Epithelial cell of proximal tubule (primary cell): ENCODE results near the gene USP46. TPM values are rescaled to one million over a fixed set of nuclear protein-coding genes. Genes with fewer than 3 reads are reported as not detected.

Experiments used
- DNase-seq: peaks from one replicate; pipeline ENCODE4 v3.0.0-alpha.2; 2011; ENCODE audit warnings: low read depth
- H3K4me3 ChIP-seq: 2 replicates; pipeline ENCODE4 v1.5.1; 2011; ENCODE audit warnings: low read depth, mild to moderate bottlenecking, low read length
- CTCF ChIP-seq: conservative IDR thresholded peaks from 2 replicates; pipeline ENCODE4 v1.5.1; 2012; ENCODE audit warnings: low read depth, mild to moderate bottlenecking, low read length
- total RNA-seq: library from RNA; depleted of rRNA; stranded (reverse); fragments of >200 nt; gene quantifications from 2 replicates; pipeline ENCODE4 v1.2.3, GENCODE V29; 2015

Gene USP46
- total RNA-seq, 1 donor from 2014 or later: 8.5 TPM

GRCh38 chr4:52687696-52688095, 28.6 kb upstream of the USP46 start:
- H3K4me3 ChIP-seq: no peak overlapping the region
- TF ChIP-seq CTCF: no peak
- no peak for DNase-seq

GRCh38 chr4:52685316-52685715, 26.2 kb upstream of the USP46 start:
- TF ChIP-seq CTCF: no peak

GRCh38 chr4:52684896-52685295, 25.8 kb upstream of the USP46 start:
- no peak for TF ChIP-seq CTCF
- no peak overlapping the region for H3K4me3 ChIP-seq
- no peak for DNase-seq

More at GRCh38 chr4:52685316-52685715, 26.2 kb upstream of the USP46 start:
- no peak for DNase-seq
- H3K4me3 ChIP-seq: no peak overlapping the region

- no peak for TF ChIP-seq CTCF
- no peak for DNase-seq
- H3K4me3 ChIP-seq: no peak overlapping the region
These were observed 21.3 kb upstream of the USP46 start for GRCh38 chr4:52680381-52680780.

GRCh38 chr4:52676536-52676935, 17.4 kb upstream of the USP46 start:
- H3K4me3 ChIP-seq: no peak overlapping the region
- no peak for TF ChIP-seq CTCF
- no peak for DNase-seq

- no peak for DNase-seq
- TF ChIP-seq CTCF: no peak
- no peak overlapping the region for H3K4me3 ChIP-seq
These were observed 16.0 kb upstream of the USP46 start for GRCh38 chr4:52675111-52675510.

GRCh38 chr4:52670739-52671138, 11.6 kb upstream of the USP46 start:
- H3K4me3 ChIP-seq: no peak overlapping the region
- no peak for TF ChIP-seq CTCF
- no peak for DNase-seq
